ENCODE measurements around the gene ASS1. TPM values are rescaled to one million over a fixed set of nuclear protein-coding genes. Genes with fewer than 3 reads are reported as not detected.

Gene ASS1
- total and polyA plus RNA-seq, 11 donors: 31.5 to 154 (median 60.5) TPM

DNA sequence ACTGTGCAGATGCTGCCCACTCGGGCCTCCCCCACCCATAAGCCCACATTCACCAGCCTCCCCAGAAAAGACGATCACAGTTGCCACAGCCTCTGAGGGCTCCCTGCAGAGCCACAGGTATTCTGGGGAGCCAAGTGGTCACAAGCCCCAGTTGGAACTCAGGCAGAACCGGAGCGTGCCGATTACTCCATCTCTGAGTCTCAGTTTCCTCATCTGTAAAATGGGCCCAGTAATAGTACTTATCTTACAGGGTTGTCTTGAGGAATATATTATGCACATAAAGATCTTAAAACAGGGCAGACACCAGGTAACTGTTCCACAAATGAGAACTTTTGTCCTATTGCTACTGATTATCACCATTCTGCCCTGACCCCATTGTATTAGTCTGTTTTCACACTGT is 77.0 kb downstream of the ASS1 start:
- Histone ChIP-seq H3K4me3 (no peak overlapping the region), H3K36me3 (no peaks in the 10 kb centered on the region), H3K27ac (no peak overlapping the region), H3K27me3 (peaks cover 0 to 10% (median 0%) of the 10 kb centered on the region in 9 donors), H3K9me3 (no peaks in the 10 kb centered on the region), H3K4me1 (no peaks in the 10 kb centered on the region)
- 84 to 96% (median 87%) methylated on average over 3 to 5 of the region's 5 CpGs for WGBS, 4 donors
- no peak for DNase-seq
- no peak for TF ChIP-seq POLR2A (IDR thresholded peaks at IDR 0.05)
- TF ChIP-seq, protein P1, sequence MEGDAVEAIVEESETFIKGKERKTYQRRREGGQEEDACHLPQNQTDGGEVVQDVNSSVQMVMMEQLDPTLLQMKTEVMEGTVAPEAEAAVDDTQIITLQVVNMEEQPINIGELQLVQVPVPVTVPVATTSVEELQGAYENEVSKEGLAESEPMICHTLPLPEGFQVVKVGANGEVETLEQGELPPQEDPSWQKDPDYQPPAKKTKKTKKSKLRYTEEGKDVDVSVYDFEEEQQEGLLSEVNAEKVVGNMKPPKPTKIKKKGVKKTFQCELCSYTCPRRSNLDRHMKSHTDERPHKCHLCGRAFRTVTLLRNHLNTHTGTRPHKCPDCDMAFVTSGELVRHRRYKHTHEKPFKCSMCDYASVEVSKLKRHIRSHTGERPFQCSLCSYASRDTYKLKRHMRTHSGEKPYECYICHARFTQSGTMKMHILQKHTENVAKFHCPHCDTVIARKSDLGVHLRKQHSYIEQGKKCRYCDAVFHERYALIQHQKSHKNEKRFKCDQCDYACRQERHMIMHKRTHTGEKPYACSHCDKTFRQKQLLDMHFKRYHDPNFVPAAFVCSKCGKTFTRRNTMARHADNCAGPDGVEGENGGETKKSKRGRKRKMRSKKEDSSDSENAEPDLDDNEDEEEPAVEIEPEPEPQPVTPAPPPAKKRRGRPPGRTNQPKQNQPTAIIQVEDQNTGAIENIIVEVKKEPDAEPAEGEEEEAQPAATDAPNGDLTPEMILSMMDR (IDR thresholded peaks at IDR 0.05): no peak
- intact Hi-C loops (cut with DNase I): no loop called here
- no peak for ATAC-seq

DNA sequence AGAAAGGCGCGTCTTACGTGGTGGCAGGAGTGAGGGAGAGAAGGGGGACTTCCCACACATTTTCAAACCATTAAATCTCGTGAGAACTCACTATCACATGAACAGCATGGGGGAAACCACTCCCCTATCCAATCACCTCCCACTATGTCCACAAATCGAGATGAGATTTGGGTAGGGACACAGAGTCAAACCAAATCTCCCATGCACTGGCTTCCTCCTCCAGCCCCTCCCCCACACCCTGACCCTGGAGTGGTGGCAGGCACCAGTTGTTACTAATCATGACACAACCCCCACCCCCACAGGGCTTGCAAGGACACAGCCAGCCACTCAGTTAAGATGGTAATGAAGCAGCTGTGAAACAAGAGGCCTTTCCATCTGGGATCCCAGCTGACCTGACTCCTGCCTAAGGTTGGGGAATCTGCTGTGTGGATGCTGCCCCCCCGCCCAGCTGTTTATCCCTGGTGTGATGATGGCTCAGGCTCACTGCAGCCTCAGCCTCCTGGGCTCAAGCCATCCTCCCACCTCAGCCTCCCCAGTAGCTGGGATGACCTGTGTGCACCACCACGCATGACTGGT is 77.6 kb downstream of the ASS1 start:
- H3K4me3 ChIP-seq: no peak overlapping the region
- DNase-seq (no peak), ATAC-seq (no peak)
- intact Hi-C loops (cut with DNase I): no loop called here
- no peaks in the 10 kb centered on the region for H3K4me1 ChIP-seq
- H3K27ac ChIP-seq: no peak overlapping the region
- no peaks in the 10 kb centered on the region for H3K9me3 ChIP-seq
- H3K36me3 ChIP-seq: no peaks in the 10 kb centered on the region
- peaks cover 0 to 10% (median 0%) of the 10 kb centered on the region in 9 donors for H3K27me3 ChIP-seq
- no peak for TF ChIP-seq POLR2A (IDR thresholded peaks at IDR 0.05)
- TF ChIP-seq, protein P1 (IDR thresholded peaks at IDR 0.05): no peak
- 68 to 76% (median 73%) methylated on average over 7 of the region's 7 CpGs for WGBS, 4 donors

DNA sequence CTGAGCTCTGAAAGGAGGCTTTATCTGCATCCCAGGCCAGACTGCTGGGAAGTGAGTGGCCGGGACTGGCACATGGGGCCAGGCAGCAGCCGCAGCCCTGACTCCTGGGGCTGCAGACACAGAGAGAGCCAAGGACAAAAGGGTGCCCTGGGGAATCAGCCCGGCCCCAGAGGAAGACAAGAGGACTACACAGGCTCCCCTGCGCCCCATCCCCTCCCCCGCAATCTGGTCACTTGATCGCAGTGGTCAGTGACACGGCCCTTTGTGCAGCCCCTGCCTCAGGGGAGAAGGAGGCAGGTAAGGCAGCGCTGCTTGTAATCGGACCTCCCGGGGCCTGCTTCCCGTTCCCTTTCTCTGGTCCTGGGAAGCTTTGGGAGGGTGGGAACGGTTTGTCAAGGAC is 79.2 kb downstream of the ASS1 start:
- DNase-seq: no peak
- no peak for ATAC-seq
- no peaks in the 10 kb centered on the region for H3K36me3 ChIP-seq
- no peaks in the 10 kb centered on the region for H3K4me1 ChIP-seq
- H3K9me3 ChIP-seq: no peaks in the 10 kb centered on the region
- intact Hi-C loops (cut with DNase I): no loop called here
- no peak for TF ChIP-seq POLR2A (IDR thresholded peaks at IDR 0.05)
- TF ChIP-seq, protein P1 (IDR thresholded peaks at IDR 0.05): no peak
- H3K4me3 ChIP-seq: no peak overlapping the region
- 38 to 61% (median 57%) methylated on average over 7 to 12 of the region's 12 CpGs for WGBS, 4 donors
- no peak overlapping the region for H3K27ac ChIP-seq
- peaks cover 0 to 10% (median 0%) of the 10 kb centered on the region in 9 donors for H3K27me3 ChIP-seq

DNA sequence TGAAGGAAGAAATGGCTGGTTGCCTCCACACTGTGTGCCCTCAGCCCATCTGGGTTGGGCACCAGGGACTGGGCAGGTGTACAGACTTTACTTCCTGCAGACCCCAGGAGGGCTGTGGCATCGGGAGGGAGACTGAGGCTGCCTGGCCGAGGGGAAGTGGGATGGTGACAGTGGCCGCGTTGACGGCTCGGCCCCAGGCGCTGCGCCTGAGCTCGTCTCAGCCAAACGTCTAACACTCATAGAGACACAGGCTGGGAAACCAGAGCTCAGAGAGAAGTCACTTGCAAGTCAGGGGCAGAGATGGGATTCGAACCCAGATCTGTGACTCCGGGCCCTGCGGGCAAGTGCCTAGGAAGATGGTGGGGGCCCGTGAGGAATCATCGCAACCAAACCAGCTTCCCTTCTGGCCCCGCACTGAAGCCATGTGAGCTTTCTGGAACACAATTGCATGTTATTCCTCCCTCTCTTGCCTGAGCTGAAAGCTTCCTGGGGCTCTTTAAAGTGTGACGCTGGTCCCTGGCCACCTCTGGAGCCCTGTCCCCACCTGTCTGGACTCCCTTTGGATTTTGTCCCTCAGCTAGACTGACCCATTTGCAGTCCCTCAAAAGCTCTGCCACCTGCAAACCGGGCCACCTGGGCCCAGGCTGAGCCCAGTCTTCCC is 81.6 kb downstream of the ASS1 start:
- intact Hi-C loops (cut with DNase I): no loop called here
- peaks cover 0 to 6% (median 0%) of the 10 kb centered on the region in 12 donors for H3K4me1 ChIP-seq
- WGBS, 4 donors: 71 to 82% (median 81%) methylated on average over 13 to 18 of the region's 18 CpGs
- DNase-seq (no peak), ATAC-seq (no peak)
- no peak overlapping the region for H3K4me3 ChIP-seq
- H3K9me3 ChIP-seq: no peaks in the 10 kb centered on the region
- no peaks in the 10 kb centered on the region for H3K36me3 ChIP-seq
- peaks cover 0 to 10% (median 0%) of the 10 kb centered on the region in 9 donors for H3K27me3 ChIP-seq
- TF ChIP-seq, protein P1 (IDR thresholded peaks at IDR 0.05): no peak
- no peak for TF ChIP-seq POLR2A (IDR thresholded peaks at IDR 0.05)
- H3K27ac ChIP-seq: no peak overlapping the region
